GM23338 (cell line): ENCODE data around the gene ZNF557. TPM values are rescaled to one million over a fixed set of nuclear protein-coding genes. Genes with fewer than 3 reads are reported as not detected.

Experiments used
- ATAC-seq: fragments of 200-7000 bp; cut with Tn5 transposase; 3 replicates; pipeline ENCODE4 v1.9.1; 2020
- DNase-seq: peaks from one replicate; pipeline ENCODE4 v3.0.0-alpha.2; 2015; ENCODE audit warnings: low spot score
- H2AFZ ChIP-seq: fragments of 200-600 bp; sonication (generic); 2 replicates; pipeline ENCODE4 v1.8.0; 2016; ENCODE audit warnings: antibody characterized with exemption, mild to moderate bottlenecking, moderate library complexity
- H3F3A ChIP-seq: fragments of 200-600 bp; sonication (generic); replicated peaks from 2 replicates; pipeline ENCODE4 v1.8.0; 2017; ENCODE audit warnings: antibody characterized with exemption, mixed run types, low read depth
- H3K27ac ChIP-seq: fragments of 200-600 bp; sonication (generic); 2 replicates; pipeline ENCODE4 v1.6.1; 2016; ENCODE audit warnings: low read depth
- H3K27me3 ChIP-seq: fragments of 200-600 bp; sonication (generic); 2 replicates; pipeline ENCODE4 v1.8.0; 2016; ENCODE audit warnings: mild to moderate bottlenecking, mixed run types, moderate library complexity; ENCODE audit not compliant: insufficient read depth
- H3K36me3 ChIP-seq: fragments of 200-600 bp; sonication (generic); 2 replicates; pipeline ENCODE4 v1.8.0; 2016; ENCODE audit warnings: mild to moderate bottlenecking; ENCODE audit not compliant: insufficient read depth
- H3K4me1 ChIP-seq: fragments of 200-600 bp; sonication (generic); 2 replicates; pipeline ENCODE4 v1.8.0; 2016; ENCODE audit warnings: mild to moderate bottlenecking, moderate library complexity; ENCODE audit not compliant: insufficient read depth
- H3K4me2 ChIP-seq: fragments of 200-600 bp; sonication (generic); 2 replicates; pipeline ENCODE4 v1.7.1; 2017; ENCODE audit warnings: mixed run types
- H3K4me3 ChIP-seq: fragments of 200-600 bp; sonication (generic); 2 replicates; pipeline ENCODE4 v1.6.1; 2016; ENCODE audit warnings: mixed run types
- H3K79me2 ChIP-seq: fragments of 200-600 bp; sonication (generic); replicated peaks from 2 replicates; pipeline ENCODE4 v1.8.0; 2017; ENCODE audit warnings: mild to moderate bottlenecking; ENCODE audit not compliant: insufficient read depth
- H3K9me2 ChIP-seq: fragments of 200-600 bp; sonication (generic); 2 replicates; pipeline ENCODE4 v1.8.0; 2017; ENCODE audit not compliant: insufficient read depth
- H4K20me1 ChIP-seq: fragments of 200-600 bp; sonication (generic); replicated peaks from 2 replicates; pipeline ENCODE4 v1.8.0; 2017; ENCODE audit warnings: mild to moderate bottlenecking; ENCODE audit not compliant: insufficient read depth
- H3K27ac Mint-ChIP-seq: 2 replicates; pipeline ENCODE4 v1.8.0; 2020; ENCODE audit warnings: inconsistent platforms, mild to moderate bottlenecking, moderate library complexity, mixed read lengths
- H3K27me3 Mint-ChIP-seq: 3 replicates; pipeline ENCODE4 v1.8.0; 2022; ENCODE audit warnings: low read depth, mild to moderate bottlenecking, moderate library complexity, mixed read lengths, inconsistent platforms; ENCODE audit not compliant: insufficient read depth, poor library complexity
- H3K36me3 Mint-ChIP-seq: 3 replicates; pipeline ENCODE4 v1.8.0; 2021; ENCODE audit warnings: low read depth, mild to moderate bottlenecking, inconsistent platforms, moderate library complexity, mixed read lengths
- H3K4me1 Mint-ChIP-seq: 3 replicates; pipeline ENCODE4 v1.8.0; 2020; ENCODE audit warnings: mild to moderate bottlenecking, inconsistent platforms, mixed read lengths
- H3K4me3 Mint-ChIP-seq: 3 replicates; pipeline ENCODE4 v1.8.0; 2021; ENCODE audit warnings: moderate library complexity, mild to moderate bottlenecking, inconsistent platforms, mixed read lengths
- H3K9me3 Mint-ChIP-seq: 3 replicates; pipeline ENCODE4 v1.8.0; 2020; ENCODE audit warnings: moderate library complexity, mild to moderate bottlenecking, inconsistent platforms, mixed read lengths
- CREB1 ChIP-seq: fragments of 250-450 bp; sonication (Bioruptor Pico); IDR thresholded peaks from 2 replicates; pipeline ENCODE4 v1.5.0; 2020; ENCODE audit warnings: low read depth, mild to moderate bottlenecking, moderate library complexity
- ETS1 ChIP-seq: IDR thresholded peaks from 2 replicates; pipeline ENCODE4 v1.6.1; 2016; ENCODE audit warnings: antibody characterized with exemption
- EZH2 ChIP-seq: fragments of 200-600 bp; sonication (generic); IDR thresholded peaks from one replicate; pipeline ENCODE4 v1.8.0; 2017; ENCODE audit warnings: antibody characterized with exemption, mild to moderate bottlenecking, low read depth; ENCODE audit not compliant: unreplicated experiment
- EZH2phosphoT487 ChIP-seq: fragments of 200-600 bp; sonication (generic); IDR thresholded peaks from one replicate; pipeline ENCODE4 v1.8.1; 2018; ENCODE audit warnings: antibody characterized with exemption; ENCODE audit not compliant: unreplicated experiment
- JUNB ChIP-seq: IDR thresholded peaks from one replicate; pipeline ENCODE4 v1.6.1; 2016; ENCODE audit warnings: antibody characterized with exemption; ENCODE audit not compliant: unreplicated experiment
- NANOG ChIP-seq: IDR thresholded peaks from 2 replicates; pipeline ENCODE4 v1.6.1; 2016; ENCODE audit warnings: antibody characterized with exemption, borderline replicate concordance
- POLR2AphosphoS5 ChIP-seq: IDR thresholded peaks from 2 replicates; pipeline ENCODE4 v1.6.1; 2016; ENCODE audit warnings: antibody characterized with exemption, low read depth
- ZNF114 ChIP-seq: fragments of 250-450 bp; sonication (Bioruptor Pico); IDR thresholded peaks from 2 replicates; pipeline ENCODE4 v1.5.0; 2020; ENCODE audit warnings: mild to moderate bottlenecking, moderate library complexity
- ZNF331 ChIP-seq: fragments of 250-450 bp; sonication (Bioruptor Pico); IDR thresholded peaks from 2 replicates; pipeline ENCODE4 v1.5.0; 2020; ENCODE audit warnings: low read depth, mild to moderate bottlenecking, moderate library complexity
- ZNF462 ChIP-seq: fragments of 250-450 bp; sonication (Bioruptor Pico); IDR thresholded peaks from 2 replicates; pipeline ENCODE4 v1.5.0; 2020; ENCODE audit warnings: mild to moderate bottlenecking, moderate library complexity
- polyA plus RNA-seq: library from polyadenylated mRNA; unstranded; fragments of >200 nt; fragmentation: Nextera tagmentation; extraction: Ambion mirVana; gene quantifications from 2 replicates; pipeline ENCODE4 v1.2.1, GENCODE V29; 2016
- total RNA-seq: library from RNA; depleted of rRNA; stranded (reverse); fragments of >200 nt; shearing (Covaris generic); gene quantifications from 2 replicates; pipeline ENCODE4 v1.2.3, GENCODE V29; 2014
- TF ChIP-seq, protein P1 (sequence below), 2 experiments: fragments of 200-600 bp in 1 of 2; sonication (generic) in 1 of 2; conservative IDR thresholded peaks; 2 replicates each; pipeline versions ENCODE4 v1.5.1 to v1.6.1; 2016 to 2017; ENCODE audit warnings: antibody characterized with exemption in 2 of 2, low read depth in 2 of 2, mild to moderate bottlenecking in 2 of 2, moderate library complexity in 1 of 2

Gene ZNF557
- total and polyA plus RNA-seq, 2 experiments from 2014 or later = 3.7 to 10.3 TPM

DNA sequence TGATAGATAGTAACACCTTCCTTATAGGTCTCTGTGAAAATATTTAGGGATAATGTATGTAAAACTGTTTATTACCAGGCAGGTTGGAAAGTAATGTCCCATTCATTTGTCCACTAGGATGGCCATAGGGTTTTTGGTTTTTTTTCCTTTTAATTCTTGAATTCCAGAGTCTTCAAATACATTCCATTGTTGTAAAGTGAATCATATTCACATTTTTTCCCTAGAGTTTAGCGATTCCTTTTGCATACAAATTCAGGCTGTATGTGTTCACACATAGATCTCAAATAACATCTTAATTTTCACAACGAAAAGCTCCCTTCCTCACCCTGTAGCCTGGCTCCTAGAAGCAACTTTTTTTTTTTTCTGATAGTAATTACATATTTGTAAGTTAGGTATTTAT, 1.8 kb upstream of the ZNF557 start (continued):
- no peak for TF ChIP-seq ZNF462 (CRISPR knock-in tag)
- no peak for TF ChIP-seq JUNB
- no peak for TF ChIP-seq ZNF114 (CRISPR knock-in tag)
- TF ChIP-seq EZH2 = no peak
- no peak for TF ChIP-seq EZH2phosphoT487

DNA sequence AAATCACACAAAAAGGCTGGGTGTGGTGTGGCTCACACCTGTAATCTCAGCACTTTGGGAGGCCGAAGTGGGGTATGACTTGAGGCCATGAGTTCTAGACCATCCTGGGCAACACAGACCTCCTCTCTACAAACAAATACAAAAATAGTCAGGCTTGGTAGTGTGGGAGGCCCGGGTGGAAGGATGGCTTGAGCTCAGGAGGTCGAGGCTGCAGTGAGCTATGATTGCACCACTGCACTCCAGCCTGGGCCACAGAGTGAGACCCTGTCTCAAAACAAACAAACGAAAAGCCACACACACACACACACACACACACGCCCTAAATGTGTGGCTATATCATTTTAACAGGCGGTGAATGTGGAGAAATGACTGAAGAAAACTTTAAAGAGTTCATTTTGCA, 904 bp upstream of the ZNF557 start:
- no peak for ATAC-seq
- peak overlapping the region; percentile 97; the same call in 1 of the 2 replicates for H3K27ac Mint-ChIP-seq
- H3K4me3 ChIP-seq = 0 out of 2 replicates have a peak overlapping the region, but pooled peaks have one; percentile 34
- no peak for TF ChIP-seq NANOG
- no peak for TF ChIP-seq CREB1
- TF ChIP-seq POLR2AphosphoS5 = no peak
- TF ChIP-seq, protein P1, sequence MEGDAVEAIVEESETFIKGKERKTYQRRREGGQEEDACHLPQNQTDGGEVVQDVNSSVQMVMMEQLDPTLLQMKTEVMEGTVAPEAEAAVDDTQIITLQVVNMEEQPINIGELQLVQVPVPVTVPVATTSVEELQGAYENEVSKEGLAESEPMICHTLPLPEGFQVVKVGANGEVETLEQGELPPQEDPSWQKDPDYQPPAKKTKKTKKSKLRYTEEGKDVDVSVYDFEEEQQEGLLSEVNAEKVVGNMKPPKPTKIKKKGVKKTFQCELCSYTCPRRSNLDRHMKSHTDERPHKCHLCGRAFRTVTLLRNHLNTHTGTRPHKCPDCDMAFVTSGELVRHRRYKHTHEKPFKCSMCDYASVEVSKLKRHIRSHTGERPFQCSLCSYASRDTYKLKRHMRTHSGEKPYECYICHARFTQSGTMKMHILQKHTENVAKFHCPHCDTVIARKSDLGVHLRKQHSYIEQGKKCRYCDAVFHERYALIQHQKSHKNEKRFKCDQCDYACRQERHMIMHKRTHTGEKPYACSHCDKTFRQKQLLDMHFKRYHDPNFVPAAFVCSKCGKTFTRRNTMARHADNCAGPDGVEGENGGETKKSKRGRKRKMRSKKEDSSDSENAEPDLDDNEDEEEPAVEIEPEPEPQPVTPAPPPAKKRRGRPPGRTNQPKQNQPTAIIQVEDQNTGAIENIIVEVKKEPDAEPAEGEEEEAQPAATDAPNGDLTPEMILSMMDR (conservative IDR thresholded peaks at IDR 0.05; ENCODE audit: low read depth in 2 of 2) = no peak
- no peak for TF ChIP-seq EZH2phosphoT487
- no peak for TF ChIP-seq ZNF331 (CRISPR knock-in tag)
- no peak for TF ChIP-seq ETS1
- TF ChIP-seq JUNB = no peak

More for the DNA sequence above, 904 bp upstream of the ZNF557 start:
- no peak for DNase-seq
- H3K79me2 ChIP-seq = peaks cover 12% of the 10 kb centered on the region; the same call in 1 of the 2 replicates
- no peaks in the 10 kb centered on the region for H4K20me1 ChIP-seq
- peaks cover 44% of the 10 kb centered on the region for H3K9me3 Mint-ChIP-seq
- H2AFZ ChIP-seq = peak overlapping the region; percentile 98; the same call in 1 of the 2 replicates
- peaks cover 10% of the 10 kb centered on the region for H3K27me3 Mint-ChIP-seq
- peaks cover 8% of the 10 kb centered on the region; the same call in 1 of the 2 replicates for H3K36me3 ChIP-seq
- H3K4me1 ChIP-seq = no peaks in the 10 kb centered on the region
- no peak overlapping the region for H3K27ac ChIP-seq
- H3F3A ChIP-seq = no peaks in the 10 kb centered on the region
- H3K4me2 ChIP-seq = peak overlapping the region; percentile 69; the same call in 1 of the 2 replicates
- H3K4me1 Mint-ChIP-seq = no peaks in the 10 kb centered on the region; the same call in 2 of the 3 replicates
- H3K27me3 ChIP-seq = no peaks in the 10 kb centered on the region
- peaks cover 38% of the 10 kb centered on the region for H3K36me3 Mint-ChIP-seq
- H3K9me2 ChIP-seq = no peaks in the 10 kb centered on the region
- H3K4me3 Mint-ChIP-seq = peak overlapping the region; percentile 93
